GM18526 (cell line): Measurements from ENCODE around the gene HDGFL2.

Experiments
- POLR2A ChIP-seq: IDR thresholded peaks from 3 replicates; pipeline ENCODE4 v1.6.1; 2011; ENCODE audit not compliant: insufficient read length; ENCODE audit errors: extremely low read depth

HDGFL2 gene

DNA sequence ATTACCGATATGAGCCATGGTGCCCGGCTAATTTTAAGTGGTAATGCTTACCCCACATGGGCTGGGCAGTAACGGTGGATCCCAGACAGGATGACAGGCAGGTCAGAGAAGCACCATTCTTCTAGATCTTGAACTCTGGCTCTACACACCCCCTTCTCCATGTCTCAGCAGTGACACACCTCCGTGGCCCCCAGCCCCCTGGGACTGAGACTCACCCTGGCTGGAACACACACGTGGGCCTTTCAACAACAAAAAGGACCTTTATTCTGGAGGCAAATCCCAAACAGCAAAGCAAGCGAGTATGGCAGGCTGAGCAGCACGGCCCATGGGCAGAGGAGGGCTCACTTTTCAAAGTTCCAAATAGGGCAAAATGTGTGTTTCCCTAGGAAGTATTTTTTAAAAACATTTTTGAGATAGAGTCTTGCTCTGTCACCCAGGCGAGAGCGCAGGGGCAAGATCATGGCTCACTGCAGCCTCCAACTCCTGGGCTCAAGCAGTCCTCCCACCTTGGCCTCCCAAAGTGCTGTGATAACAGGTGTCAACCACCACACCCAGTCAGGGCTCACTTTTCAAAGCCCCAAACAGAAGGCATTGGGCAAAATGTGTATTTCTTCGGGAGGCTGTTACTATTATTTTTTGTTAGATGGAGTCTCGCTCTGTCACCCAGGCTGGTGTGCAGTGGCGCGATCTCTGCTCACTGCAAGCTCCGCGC lies 50.4 kb downstream of the HDGFL2 start:
- no peak for TF ChIP-seq POLR2A

DNA sequence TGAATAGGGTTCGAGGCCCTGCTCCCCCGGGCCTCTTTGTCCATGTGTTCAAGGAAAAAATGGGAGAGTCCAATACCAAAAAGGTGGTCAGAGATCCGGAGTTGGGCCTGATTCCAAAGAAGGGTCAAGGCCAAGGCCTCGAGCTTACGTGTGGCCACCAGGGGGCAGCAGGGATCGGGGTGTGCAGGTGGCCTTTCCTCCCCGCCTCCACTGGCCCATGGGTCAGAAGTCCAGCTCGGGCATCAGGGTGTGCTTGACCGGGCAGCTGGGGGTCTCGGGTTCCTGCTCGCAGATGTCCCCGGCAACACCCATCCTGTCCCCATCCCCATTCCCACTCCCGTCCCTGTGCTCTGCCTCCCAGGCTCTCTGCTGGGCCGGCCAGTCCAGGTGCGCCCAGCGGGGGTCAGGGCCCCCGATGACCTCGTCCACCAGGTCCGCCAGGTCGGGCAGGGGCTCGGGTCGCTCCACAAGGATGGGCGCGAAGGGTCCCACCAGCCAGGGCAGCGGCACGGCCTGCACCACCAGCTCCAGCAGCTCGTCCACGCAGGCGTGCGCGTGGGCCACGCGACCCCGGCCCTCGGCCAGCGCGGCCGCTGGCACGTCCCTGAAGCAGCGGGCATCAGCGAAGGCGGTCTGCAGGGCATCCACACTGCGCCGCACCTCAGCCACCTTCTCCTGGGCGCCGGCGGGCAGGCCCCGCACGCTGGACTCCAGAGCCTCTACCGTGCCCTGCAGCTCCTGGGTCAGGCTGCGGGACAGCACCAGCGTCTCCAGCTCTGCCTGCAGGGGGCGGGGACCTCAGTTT lies 51.4 kb downstream of the HDGFL2 start:
- TF ChIP-seq POLR2A = no peak

DNA sequence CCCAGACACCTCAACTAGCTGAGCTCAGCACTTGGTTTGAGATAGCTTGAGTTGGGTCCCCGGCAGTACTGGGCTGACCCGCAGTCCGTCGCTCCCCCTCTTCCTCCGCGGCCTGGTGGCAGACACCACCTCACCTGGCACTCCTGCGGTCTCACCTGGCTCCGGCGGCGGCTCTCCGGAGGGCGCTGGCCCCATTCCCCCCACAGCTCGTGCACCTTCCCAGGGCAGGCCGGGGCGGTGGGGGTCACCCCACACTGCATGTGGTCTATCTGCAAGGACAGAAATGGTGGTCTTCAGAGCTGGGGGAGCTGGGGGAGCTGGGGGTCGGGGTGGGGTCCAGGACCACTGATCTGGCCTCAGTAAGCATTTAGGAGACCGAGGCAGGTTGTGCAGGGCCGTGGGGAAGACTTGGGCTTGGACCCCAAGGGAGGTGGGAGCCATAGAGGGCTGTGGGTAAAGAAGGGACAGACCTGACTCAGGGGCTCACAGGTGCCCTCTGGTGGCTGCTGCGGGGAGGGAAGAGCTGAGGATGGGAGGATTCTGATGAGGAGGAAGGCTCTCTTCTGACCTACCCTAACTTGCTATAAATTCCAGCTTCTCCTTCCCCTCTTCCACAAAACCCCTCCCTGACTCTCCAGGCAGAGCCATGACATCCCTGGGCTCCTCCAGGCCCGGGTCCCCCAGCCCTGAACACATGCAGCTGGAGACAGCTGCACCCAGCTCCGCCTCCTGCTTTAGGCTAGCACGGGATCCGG lies 52.9 kb downstream of the HDGFL2 start:
- TF ChIP-seq POLR2A = no peak

DNA sequence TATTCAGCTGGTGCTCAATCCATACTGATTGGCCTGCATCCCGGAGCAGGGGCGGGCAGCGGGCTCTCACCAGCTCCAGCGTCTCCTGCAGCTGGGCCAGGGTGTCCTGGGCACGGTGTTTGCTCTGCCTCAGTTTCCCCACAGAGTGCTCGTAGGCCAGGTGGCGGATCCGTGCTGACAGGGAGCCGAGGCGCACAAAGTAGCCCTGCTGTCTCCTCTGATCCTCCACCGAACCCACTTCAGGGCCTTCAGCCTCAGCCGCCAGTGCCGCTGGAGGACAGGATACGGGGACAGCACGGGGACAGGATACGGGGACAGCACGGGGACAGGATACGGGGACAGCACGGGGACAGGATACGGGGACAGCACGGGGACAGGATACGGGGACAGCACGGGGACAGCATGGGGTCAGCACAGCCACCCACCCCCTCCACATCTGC lies 53.5 kb downstream of the HDGFL2 start:
- TF ChIP-seq POLR2A = no peak

DNA sequence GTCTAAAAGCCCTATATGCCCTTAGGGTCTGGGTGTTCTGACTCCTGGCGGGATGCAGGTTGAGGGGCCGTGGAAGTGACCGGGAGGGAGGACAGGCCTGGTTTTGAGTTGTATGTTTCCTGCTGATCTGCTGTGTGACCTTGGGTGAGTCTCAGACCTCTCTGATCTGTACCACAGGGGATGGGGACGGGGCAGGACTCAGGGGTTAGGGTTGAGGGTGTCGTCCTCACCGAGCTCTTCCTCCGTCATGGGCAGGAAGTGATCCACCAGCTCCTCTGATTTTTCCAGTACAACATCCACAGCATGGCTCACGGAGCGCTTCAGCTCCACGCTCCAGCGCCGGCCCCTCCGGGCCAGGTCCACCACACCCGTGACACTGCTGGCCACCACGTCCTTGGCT lies 56.7 kb downstream of the HDGFL2 start:
- TF ChIP-seq POLR2A = no peak

DNA sequence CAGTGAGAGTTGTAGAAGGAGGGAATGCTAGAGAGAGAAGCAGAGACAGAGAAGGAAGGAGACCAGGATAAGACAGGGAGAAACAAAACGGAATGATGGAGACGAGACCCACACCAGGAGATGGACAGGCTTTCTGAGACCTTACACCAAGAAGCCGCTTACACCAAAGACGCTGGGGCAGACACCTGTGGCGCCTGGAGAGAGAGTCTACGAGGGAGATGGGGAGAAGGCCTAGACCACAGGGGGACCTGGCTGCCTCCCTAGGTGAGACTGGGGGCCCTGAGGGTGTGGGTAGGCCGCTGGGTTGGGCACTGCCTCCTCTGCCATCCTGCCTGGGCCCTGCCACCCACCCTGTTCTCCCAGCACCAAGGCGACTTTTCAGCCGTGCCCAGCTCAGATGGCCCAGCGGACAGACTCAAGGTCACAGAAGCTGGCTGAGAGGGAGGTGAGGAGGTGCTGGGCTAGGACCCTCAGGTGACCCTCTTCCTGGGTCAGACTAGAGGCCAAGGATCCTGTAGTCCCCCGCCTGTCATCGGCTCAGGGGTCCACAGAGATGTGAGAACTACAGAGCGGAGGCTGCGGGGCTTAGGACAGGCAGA lies 57.9 kb downstream of the HDGFL2 start:
- no peak for TF ChIP-seq POLR2A

DNA sequence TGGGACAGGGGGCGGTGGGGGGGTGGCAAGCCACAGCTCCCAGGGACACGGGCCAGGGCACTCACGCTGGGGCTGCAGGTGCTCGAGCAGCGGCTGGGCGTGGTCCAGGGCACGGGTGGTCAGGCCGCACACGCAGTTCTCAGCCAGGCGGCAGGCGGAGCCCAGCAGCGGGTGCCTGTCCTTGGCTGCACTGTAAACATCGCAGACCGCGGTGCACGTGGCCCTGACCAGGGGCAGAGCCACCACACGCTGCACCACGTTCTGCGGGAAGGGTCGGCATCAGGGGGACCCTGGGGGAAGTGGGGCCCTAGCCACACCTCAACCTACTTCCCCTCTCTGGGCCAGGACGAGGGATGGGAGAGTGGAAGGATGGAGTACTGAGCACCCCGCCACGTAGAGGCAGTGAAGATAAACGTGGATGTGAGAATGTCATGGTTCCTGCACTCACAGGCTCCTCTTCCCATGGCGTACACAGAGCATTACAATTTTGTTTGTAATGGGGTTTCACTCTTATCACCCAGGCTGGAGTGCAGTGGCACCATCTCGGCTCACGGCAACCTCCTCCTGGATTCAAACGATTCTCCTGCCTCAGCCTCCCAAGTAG lies 59.6 kb downstream of the HDGFL2 start:
- no peak for TF ChIP-seq POLR2A

DNA sequence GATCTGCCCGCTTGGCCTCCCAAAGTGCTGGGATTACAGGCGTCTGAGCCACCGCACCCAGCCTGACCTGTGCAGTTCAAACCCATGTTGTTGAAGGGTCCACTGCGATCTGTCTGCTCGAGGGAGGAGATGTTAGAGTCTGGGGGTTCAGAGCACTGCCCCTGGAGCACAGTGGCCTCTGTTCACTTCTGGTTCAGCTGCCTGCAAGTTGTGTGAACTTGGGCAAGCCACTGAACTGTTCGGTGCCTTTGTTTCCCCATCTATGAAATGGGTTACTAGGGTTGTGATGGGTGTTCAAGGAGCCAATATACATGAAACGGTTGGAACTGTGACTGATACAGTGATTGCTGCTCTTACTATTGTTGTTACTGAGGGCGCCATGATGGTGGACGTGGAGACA lies 61.2 kb downstream of the HDGFL2 start:
- no peak for TF ChIP-seq POLR2A

DNA sequence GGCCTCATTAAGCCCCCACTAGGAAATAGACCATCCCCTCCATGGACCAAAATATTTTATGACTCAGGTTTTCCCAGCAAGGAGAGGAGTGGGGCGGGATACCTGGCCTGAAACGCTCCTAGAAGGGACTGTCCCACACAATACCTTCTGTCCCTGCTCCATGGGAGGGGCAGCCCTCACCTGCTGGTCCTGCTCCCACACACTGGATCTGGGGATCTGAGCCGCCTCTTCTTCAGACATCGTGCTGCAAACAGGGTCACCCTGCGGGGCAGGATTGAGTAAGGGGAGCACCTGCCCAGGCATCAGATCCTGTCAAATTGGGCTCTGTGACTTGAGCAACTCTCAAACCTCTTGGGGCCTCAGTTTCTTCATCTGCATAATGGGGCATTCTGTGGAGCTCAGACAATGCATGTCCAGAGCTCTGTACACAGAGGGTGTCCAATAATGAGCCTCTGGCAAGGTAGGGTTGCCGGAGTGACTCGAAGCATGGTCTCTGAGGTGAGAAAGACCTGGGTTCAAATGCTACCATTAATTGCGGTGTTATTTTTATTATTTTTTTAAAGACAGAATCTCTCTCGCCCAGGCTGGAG lies 61.8 kb downstream of the HDGFL2 start:
- TF ChIP-seq POLR2A = no peak

DNA sequence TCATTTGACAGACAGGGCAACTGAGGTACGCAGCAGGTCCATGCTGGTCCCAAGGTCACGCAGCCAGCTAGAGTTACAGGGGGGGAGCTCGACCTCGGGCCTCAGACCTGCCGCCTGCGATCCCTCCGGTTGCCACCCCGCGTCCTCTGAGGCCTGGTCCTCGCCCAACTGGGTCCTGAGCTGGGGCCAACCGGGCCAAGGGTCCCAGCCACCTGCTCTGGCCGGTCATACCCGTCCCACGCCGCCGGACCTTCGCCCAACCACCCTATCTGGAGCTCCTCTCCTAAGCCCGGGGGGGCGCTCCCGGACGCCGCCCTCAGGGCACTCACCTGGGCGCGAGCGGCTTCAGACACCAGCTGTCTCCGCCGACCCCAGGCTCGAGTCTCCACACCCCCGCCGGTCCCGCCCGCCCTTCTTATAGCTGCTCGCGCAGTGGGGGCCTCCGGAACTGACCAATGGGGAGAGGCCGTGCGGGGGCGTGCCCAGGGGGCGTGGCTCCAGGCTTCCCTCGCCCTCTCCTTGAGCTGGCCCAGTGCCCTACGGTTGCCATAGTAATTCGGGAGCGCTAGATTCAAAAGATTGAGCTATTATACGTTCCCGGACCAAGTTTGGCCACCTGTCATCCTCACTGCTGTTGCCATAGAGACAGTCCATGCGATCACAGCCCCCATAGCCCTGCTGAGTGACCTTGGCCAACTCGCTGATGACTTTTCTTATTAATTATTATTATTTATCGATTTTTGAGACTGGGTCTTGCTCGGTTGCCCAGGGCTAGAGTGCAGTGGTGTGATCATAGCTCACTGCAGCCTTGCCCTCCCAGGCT lies 63.0 kb downstream of the HDGFL2 start, which contains the start of gene PLIN5:
TSS of gene PLIN5 (minus strand) at position 389 of the 823 bp plus-strand sequence. CDS start 1,150 bp downstream, outside the sequence.
- TF ChIP-seq POLR2A = no peak

DNA sequence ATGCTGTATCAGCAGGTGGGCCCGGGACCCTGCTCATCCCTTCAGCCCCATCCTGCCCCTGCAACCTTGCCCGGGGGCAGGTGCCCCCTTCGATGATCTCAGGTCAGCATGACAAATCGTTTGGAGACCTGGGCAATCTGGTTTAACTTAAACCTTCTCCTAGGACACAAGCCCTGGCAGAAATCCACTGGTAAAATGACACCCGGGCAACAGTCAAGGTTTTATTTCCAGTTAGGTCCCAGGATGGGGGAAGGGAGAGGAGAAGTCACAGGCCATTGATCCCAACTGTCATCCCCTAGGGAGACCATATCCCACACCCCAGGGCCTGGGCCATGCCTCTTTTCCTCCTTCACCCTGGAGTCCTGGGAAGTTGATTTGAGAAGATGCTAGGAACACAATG lies 64.7 kb downstream of the HDGFL2 start:
- TF ChIP-seq POLR2A = no peak

DNA sequence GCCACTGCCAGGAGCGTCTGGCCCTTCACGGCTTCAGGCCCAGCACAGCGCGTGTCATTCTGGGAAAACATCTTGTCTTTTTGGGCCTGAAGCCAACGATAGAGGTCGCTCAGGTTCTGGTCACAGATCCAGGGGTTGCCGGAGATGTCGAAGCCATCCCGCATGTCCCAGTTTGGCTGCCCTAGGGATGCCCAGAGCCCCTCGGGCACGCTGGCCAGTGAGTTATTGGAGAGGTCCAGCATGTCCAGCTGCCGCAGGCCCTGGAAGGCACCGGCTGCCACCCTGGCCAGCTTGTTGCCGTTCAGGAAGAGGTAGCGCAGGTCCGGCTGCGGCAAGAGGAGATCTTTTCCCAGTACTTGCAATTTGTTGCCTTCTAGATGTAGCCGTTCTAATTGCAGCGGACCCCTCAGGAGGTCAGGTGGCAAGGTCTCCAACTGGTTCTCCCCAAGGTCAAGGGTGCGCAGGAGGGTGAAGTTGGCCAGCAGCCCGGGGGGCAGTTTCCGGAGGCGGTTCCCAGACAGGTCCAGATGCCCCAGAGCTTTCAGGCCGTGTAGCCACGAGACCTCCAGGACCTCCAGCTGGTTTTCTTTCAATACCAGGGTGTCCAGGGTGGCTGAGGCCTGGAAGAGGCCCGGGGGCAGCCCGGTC lies 66.0 kb downstream of the HDGFL2 start:
- no peak for TF ChIP-seq POLR2A

DNA sequence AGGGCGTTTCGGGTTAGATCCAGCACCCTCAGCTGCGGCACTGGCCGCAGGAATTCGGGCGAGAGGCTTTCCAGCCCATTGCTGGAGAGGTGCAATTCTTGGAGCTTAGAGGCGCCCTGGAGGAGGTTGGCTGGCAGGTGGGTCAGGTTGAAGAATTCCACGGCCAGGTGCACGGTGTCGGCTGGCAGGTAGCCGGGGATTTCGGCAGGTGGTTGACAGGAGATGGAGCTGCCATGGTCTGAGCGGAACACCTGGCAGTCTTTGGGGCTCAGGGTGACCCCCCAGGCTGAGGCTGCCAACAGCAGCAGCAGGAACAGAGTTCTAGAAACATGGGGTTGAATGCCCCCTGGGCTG lies 66.5 kb downstream of the HDGFL2 start:
- TF ChIP-seq POLR2A = no peak
